Fibroblast of skin of left biceps (primary cell): ENCODE data around the gene AADACL4.
"Not testable (repeated sequence)": the region's sequence is repeated elsewhere in the genome, so short reads cannot be mapped to it uniquely, and the experiment has no call there.

Source experiments
- DNase-seq, 2 experiments: peaks; one replicate each; pipeline ENCODE4 v3.0.0-alpha.2; 2013; ENCODE audit warnings: low read depth in 2 of 2

AADACL4 gene

DNA sequence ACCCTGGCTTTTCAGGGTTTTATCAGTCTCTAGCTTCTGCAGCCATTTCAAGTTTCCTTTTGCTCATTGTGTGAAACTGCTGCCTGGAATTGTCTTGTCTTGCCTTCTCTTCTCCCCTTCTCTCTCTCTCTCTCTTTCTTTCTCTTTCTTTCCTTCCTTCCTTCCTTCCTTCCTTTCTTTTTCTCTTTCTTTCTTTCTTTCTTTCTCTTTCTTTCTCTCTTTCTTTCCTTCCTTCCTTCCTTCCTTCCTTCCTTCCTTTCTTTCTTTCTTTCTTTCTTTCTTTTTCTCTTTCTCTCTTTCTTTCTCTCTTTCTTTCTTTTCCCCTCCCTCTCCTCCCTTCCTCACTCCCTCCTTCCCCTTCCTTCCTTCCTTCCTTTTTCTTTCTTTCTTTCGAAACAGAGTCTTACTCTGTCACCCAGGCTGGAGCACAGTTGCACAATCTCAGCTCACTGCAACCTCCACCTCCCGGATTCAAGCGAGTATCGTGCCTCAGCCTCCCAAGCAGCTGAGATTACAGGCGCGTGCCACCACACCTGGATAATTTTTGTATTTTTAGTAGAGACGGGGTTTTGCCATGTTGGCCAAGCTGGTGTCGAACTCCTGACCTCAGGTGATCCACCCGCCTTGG is 14.1 kb downstream of the AADACL4 start:
- not testable (repeated sequence) for DNase-seq

DNA sequence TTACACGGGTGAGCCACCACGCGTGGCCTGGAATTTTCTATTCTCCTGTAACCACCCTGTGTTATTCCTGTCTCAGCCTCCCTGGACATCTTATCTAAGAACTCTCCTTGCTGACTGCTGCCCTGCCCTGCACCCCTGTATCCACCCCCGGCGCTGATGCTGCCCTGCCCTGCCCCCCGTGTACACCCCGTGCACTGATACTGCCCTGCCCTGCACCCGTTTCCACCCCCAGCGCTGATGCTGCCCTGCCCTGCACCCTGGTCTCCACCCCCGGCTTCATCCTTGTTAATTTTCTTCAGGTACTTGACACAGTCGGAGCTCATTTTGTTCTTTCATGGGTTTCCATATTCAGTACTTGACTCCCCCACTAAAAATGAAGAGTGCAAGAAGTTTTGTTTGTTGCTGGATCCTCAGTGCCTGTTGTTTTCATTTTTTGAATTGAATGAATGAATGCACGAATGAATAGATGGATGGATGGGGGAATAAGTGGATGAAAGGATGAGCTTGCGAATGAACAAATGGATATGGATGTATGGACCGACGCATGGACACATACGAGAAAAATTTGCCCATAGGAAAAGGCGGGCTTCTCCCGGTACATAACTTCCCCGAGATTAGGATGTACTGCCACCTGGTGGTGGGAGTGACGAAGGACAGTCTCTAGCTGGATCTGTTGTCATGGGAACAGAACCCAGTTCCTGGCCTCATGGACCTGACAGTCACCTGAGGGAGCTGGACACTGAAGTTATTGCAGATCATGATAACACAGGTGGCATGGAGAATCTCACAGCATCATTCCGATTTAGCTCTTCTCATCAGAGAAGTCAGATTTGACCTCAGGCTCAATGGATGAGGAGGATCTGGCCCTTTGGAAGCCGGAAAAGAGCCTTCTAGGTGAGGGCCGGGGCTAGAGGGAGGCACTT is 14.9 kb downstream of the AADACL4 start:
- peak; percentile 43 to 50 for DNase-seq

DNA sequence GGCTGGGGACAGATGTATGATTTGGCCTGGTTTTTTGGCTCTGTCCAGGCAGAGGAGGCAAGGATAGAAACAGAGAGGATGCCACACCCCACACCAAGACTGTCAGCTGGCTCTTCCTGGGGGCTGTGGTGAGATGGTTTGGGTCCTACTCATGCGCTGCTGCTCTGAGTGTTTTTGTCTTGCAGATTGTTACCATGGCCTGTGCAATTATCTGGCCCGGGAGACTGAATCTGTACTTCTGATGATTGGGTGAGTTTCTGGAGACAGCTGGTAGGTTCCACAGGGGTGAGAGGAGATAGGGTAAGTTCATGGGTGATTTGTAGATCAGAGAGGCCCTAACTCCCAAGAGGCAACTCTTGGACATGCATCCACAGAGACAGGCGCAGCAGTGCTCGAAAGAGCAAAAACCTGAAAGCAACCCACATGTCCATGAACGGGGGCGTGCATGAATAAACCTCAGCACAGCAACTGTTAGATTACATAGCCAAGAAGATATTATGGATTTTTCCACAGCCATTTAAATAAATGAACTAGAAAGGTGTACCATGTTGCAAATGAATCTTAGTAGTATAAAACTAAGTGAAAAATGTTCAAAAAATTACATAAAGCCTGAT is 17.8 kb downstream of the AADACL4 start:
- DNase-seq: no peak

DNA sequence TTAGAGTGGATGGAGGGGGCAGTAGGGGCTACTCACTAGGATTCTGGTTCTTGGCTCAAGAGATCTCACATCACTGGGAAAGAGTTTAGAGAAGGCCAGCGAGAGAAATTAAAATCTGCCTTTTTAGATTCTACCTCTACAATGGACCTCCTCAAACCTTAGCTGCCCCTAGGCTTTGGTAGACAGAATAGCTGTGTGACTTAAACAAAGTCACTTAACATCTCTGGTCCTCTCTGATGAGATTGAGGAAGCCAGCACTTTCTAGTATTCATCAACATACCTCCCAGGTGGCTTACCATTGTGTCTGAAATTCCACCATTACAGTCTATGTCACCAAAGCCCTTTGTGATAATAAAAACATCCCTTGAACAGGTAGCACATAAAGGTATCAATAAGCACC is 18.7 kb downstream of the AADACL4 start:
- no peak for DNase-seq

DNA sequence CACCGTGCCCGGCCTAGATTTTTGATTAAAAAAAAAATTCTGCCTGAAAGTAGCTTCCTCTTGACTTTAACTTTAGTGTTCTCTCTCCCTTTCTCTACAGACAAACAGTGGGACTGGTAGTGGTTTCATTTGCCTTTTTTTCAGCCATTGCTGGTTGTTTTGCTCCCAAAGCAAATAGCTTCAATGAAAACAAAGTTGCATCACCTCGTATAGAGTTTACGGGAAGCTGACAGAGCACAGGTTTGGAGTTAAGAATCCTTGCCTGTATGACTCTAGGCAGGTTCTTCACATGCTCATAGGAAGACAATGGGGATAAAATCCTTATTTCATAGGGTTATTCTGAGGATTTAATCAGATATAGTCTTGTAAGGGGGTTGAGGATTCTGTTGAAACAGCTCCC is 21.6 kb downstream of the AADACL4 start:
- DNase-seq: no peak

DNA sequence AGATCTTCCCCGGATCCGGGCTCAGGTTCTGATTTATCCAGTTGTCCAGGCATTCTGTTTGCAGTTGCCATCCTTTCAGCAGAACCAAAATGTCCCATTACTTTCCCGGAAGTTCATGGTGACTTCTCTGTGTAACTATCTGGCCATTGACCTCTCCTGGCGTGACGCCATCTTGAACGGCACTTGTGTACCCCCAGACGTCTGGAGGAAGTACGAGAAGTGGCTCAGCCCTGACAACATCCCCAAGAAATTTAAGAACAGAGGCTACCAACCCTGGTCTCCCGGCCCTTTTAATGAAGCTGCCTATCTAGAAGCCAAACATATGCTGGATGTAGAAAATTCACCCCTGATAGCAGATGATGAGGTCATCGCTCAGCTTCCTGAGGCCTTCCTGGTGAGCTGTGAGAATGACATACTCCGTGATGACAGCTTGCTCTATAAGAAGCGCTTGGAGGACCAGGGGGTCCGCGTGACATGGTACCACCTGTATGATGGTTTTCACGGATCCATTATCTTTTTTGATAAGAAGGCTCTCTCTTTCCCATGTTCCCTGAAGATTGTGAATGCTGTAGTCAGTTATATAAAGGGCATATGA is 22.4 kb downstream of the AADACL4 start:
- no peak for DNase-seq

DNA sequence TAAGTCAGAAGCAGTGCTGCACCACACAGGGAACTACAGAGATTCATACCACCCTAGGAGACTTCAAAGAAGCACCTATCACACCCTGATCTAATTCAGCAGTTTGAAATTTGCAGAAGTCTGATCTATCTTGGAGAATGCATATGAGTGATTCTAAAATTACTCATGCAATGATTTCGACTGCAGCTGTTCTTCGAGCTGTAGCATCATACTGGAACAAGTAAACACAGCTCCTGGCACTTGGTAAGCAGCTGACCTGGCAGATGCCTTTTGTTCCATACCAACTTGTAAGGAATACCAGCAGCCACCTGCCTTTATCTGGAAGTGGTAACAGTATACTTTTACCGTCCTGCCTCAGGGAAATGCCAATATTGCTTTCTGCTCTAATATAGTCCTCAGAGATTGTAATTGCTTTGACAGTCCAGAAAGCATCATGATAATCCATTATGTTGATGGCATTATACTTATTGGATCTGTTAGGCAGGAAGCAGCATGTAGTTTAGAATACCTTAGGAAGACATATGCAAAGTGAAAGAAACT is 25.7 kb downstream of the AADACL4 start:
- no peak for DNase-seq

DNA sequence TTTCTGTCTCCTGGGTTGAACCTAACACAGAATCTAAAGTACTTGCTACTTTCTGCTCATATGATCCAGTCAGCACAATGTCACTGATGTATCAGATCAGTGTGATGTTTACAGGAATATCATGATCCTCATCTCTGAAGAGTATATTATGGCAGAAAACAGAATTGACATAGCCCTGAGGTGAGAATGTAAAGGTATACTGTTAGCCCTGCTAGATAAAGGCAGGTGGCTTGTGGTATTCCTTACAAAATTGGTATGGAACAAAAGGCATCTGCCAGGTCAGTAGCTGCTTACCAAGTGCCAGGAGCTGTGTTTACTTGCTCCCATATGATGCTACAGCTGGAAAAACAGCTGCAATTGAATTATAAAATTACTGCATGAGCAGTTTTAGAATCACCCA is 30.5 kb downstream of the AADACL4 start:
- no peak for DNase-seq

DNA sequence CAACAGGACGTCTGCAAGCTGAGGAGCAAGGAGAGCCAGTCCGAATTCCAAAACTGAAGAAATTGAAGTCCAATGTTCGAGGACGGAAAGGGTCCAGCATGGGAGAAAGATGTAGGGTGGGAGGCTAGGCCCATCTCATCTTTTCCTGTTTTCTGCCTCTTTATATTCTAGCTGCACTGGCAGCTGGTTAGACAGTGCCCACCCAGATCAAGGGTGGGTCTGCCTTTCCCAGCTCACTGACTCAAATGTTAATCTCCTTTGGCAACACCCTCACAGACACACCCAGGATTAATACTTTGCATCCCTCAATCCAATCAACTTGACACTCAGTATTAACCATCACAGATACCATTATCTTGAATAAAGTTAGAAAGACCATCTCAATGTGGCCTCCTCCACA is 32.2 kb downstream of the AADACL4 start:
- DNase-seq: not testable (repeated sequence)

DNA sequence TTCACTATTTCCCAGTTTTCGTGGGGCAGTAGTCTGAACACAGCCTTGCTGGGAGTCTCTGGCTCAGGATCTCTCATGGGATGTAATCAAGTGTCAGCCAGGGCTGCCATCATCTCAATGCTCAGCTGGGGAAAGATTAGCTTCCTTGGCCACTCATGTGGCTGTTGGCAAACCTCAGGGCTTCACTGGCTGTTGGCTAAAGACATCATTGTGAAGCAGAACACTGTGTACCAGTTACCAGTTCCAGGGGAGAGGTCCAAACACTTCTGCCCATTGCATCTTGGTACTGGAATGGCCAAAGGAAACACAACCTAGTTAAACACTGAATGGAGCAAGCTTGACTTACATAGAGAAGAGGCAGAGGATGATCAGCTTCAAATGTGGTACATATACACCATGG is 33.7 kb downstream of the AADACL4 start:
- DNase-seq: no peak

DNA sequence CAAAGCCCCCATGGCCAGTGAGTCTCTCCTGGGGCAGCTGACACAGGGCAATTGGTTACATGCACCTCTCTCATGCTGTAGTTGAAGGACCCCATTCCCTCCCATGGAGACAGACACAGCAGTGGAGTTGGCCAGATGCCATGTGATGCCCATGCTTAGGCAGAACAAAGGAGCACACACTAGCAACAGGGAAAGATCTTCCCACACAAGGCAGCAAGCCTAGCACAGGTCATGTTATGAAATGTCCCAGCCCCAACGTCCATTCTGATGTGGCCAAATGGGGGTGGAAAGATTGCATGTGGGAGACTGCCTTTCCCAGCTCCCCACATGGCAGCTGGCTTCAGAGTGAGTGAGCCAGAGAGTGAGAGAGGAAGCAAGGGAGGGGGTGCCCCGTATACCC is 34.5 kb downstream of the AADACL4 start:
- DNase-seq: no peak

DNA sequence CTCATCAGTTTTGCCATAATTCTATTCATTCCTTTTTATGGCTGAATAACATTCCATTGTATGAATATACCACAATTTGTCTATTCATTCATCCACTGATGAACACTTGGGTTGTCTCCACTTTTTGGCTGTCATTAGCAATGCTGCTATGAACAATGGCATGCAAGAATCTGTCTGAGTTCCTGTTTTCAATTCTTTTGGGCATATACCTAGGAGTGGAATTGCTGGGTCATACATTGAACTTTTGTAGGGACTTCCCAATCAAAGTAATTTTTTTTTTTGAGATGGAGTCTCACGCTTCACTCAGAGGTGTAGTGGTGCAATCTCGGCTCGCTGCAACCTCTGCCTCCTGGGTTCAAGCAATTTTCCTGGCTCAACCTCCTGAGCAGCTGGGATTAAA is 34.9 kb downstream of the AADACL4 start:
- no peak for DNase-seq

DNA sequence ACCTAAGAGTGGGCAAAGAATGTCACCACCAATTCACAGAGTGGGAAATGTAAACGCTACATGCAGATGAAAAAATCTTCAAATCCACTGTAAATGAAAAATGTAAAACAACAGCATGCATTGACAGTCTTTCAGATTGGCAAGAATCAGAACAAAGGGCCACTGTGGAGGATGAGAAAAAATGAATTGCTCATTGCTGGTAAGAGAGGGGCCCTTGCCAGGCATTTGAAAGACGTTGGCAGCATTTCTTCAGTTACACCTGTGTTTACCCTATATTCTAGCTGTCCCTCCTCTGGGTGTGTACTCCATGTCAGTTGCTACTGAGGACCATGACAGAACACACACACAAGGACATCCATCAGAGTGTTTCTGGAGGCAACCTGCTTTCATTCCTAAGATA is 46.3 kb downstream of the AADACL4 start:
- DNase-seq: no peak

DNA sequence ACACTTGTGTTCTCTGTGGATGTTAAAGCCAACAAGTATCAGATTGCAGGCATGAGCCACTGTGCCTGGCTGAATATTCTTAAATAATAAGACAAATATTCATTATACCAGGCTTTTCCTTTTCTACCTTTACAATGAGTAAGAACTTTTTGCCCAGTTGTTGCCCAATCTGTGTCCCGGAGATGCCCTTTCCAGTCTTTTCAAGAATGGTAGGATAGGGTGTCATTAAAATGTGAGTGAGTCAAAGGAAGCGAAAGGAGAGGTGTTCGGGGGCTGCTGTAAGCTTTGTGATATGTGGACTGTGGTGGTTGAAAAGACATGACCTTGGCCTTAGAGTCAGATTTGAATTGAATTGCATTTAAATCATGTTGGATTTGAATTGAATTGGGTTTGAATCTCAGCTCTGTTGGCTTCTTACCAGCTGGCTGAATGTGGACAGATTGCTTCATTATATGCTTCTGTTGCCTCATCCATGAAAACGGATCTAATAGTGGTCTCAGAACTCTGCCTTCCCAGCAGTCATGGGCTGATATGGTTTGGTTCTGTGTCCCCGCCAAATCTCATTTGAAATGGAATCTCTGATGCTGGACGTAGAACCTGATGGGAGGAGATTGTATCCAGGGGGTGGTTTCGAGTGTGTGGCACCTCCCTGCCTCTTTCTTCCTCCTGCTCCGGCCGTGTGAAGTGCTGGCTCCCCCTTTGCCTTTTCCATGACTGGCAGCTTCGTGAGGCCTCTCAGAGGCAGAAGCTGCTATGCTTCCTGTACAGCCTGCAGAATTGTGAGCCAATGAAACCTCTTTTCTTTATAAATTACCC is 49.3 kb downstream of the AADACL4 start:
- DNase-seq: peak in 1 of 2 experiments; percentile 30

DNA sequence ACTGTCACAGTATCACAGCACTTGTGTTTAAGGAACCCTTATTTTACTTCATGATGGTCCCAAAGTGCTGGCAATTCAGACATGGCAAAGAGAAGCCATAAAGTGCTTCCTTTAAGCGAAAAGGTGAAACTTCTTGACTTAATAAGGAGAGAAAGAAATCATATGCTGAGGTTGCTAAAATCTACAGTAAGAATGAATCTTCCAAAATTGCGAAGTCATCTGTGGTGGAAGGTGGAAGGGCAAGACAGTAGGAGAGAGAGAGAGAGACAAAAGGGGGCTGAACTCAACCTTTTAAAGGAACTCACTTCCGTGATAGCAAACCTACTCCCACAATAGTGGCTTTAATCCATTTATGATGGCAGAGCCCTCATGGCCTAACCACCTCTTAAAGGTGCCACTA is 52.8 kb downstream of the AADACL4 start:
- DNase-seq: no peak

DNA sequence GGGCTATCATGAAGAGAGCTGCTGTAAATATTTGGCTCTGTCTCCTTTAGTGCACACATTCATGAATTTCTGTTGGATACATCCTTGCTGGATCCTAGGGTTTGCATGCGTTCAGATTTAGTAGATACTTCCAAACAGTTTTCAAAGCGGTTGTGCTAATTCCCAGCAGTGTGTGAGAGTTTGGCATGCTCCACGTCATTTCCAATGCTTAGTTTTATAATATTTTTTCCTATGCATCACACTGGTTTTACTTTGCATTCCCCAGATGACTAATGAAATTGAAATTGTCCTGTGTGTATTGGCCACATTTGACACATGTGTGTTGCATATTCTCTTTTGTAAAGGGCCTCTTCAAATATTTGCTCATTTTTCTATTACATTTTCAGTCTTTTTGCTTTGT is 53.5 kb downstream of the AADACL4 start:
- DNase-seq: peak; percentile 77 to 78

DNA sequence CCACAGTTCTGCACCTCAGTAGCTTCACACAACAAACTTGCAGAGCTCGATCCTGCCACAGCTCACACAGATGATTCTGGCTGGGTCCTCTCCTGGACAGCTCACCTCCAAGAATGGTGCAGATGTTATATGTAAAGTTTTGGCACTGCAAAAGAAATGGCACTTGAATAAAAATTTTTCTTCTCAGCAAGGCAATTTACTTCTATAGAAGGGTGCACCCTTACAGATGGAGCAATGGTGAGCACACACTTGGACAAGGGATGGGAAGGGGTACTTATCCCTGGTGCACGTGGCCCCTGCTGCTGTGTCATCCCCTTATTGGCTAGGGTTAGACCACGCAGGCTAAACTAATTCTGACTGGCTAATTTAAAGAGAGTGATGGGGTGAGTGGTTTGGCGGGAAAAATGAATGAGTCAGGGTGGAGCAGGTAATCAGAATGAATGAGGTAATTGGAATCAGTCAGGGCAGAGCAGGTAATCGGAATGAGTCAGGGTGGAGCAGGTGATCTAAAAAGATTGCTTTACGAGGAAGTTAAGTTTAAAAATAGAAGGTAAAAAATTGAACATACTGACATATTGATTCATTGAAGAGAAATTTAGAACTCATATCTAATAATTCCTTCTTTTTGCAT is 60.1 kb downstream of the AADACL4 start:
- DNase-seq: no peak

DNA sequence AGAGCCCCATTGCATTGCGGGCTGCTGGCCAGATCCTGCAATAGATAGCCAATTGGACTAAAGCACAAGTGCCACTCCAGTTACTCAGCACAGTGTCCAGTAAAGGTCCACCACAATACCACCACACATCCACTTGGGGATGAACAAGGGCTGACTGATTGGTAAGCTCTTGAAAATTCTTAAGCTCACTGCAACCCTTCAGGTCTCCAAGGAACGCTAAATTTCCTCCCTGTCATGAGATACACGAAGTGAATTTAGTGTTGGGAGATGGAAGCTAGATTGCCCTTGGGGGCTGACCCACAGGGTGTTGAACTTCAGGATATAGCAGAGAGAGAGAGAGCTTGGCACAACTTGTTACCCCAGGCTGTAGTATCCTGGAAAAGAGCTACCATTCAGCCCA is 62.2 kb downstream of the AADACL4 start:
- no peak for DNase-seq

DNA sequence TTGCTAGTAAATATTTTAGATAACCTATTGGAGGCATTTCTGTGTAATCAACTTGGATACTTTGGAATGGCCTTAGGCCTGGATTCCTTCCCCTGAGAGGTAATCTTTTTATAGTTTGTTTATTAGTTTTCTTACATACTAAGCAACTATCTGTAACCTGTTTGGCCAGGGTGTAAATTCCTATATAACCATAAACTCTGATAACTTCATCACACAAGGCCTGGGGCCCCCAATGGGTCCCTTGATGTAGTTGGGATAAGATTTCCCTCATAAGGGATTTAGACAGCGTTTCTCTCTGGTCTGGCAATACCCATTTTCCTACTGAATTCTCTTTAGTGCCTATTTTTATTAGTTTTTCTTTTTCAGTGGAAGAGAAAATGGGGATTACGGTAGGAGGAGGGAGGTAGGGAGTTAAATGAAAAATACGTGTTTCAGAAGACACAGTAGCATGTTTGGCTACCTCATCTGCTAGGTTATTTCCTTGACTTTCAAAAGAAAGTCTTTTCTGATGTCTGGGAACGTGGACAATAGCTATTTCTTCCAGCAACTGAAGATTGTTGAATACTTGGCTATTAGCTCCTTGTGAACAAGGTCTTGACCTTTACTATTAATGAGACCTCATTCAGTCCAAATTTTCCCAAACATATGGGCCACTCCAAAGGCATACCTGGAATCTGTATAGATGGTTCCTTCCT is 64.7 kb downstream of the AADACL4 start:
- DNase-seq: no peak

DNA sequence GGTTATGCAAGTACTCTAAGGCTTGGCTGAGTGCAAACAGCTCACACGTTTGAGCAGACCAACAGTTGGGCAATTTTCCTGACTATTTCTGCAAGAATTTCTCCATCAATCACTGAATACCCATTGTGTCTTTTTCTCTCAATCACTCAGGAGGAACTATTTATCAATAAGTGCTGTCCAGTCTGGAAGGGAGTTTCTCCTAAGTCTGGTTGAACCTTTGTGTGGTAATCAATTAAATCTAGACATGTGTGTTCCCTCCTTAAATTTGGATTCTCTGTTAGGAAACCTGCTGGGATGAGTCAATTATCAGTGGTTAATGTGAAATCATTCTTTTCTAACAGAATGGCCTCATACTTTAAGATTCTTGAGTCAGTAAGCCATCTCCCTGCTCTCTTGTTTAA is 65.2 kb downstream of the AADACL4 start:
- DNase-seq: peak in 1 of 2 experiments; percentile 34
